HG03442 (cell line): ENCODE results near the gene EXOSC7.
A peak's percentile ranks its signal among the peaks of the same experiment; 100 is the strongest.
"Not testable (repeated sequence)": the region's sequence is repeated elsewhere in the genome, so short reads cannot be mapped to it uniquely, and the experiment has no call there.

ENCODE experiments used
- ATAC-seq: cut with Tn5 transposase; IDR thresholded peaks from one replicate; pipeline ENCODE4 v1.9.1; 2021; ENCODE audit warnings: mild to moderate bottlenecking, moderate library complexity; ENCODE audit not compliant: unreplicated experiment

Gene EXOSC7

DNA sequence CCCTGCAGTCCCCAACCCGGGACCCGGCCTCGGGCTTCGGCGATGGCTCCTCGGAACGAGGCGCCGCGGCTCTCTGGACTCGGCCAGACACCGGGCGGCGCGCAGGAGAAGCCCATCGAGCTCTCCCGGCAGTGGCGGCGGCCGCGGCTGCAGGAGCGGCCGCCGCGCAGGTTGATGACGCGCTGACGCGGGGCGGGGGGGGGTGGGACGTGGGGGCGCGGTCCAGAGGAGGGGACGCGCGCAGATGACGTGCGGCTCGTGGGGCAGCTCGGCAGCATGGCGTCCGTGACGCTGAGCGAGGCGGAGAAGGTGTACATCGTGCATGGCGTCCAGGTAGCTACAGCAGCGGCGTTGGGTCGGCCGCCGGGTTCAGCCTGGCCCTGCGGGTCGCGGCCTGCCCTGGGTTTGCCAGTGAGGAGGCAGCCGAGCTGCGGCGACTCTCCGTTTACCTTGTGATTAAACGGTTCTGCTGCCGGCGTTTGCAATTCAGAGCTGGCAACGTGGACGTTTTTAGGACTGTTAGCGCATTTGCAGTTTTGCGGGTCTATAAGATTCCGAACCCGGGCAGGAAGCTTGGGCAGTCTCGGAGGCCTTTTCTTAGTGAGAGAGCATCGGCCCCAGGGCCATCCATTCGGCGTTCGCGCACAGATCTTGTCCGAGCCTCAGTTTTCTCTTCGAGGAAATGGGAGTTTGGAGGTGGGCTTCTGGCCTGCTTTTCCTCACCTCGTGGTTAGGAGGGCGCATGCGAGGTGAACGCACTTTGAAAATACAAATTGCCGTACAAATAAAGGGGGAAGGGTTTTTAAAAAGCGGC is at the start of gene EXOSC7, which contains the start of gene ZDHHC3:
TSS of gene EXOSC7 (plus strand) at position 243 of the 814 bp plus-strand sequence. CDS start at position 277, 34 bp downstream.
TSS of gene ZDHHC3 (minus strand) at position 173 of the 814 bp plus-strand sequence. CDS start 16,738 bp downstream, outside the sequence.
- peak; percentile 78 for ATAC-seq

DNA sequence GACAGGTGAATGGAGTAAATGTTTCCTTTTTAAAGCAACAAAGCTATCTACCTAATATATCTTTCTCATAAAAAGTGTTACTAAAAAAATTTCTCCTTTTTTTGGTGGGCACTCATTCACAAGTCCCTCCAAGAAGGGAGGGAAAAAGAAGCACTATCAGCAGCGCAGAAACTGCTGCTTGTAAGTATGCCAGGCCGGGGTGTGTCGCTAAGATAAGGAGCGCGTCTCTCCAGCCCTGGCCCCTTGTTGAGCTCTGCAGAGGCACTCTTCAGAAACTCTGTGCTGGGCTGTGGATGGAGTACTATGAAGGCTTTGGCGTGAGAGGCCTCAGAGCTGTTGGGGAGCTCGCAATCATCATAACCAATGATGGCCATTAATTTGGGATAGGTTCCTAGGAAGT is 49.1 kb upstream of the EXOSC7 start:
- ATAC-seq = no peak

GRCh38 chr3:44927371-44927770 is 48.7 kb upstream of the EXOSC7 start:
- ATAC-seq = no peak

DNA sequence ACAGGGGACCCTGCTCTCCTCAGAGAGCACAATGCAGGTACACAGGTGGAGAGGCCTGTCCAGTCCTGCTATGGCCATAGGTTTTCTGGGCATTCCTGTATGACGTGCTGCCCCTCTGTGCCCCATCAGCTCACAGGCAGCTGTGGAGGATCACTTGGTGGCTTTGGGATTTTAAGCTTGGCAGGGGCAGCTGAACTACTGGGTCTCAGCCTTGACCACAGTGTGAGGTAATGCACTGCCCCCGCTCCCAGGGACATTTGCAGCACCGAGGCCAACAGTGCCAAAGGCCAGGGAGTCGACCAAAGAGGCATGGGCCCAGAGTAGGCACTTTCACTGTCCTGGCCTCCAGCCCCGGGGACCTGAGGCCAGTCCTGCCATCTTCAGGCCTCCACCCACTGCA is 46.3 kb upstream of the EXOSC7 start:
- ATAC-seq = no peak

DNA sequence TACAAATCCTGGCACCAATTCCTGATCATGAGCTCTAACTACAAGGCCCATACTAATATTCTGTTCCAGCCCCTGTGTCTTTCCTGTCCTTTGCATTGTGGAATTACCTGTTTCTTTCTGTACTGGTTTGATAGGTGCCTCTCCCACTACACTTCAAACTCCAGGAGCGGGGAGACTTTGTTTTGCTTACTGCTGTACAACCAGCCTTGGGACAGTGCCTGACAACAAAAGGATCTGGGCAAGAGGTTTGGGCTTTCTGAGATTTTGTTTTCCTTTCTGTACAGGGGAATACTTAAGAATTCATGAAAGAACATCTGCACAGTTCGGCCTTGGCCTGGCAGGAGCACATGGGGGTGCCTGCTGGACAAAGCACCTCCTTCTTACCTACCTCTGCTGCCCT is 45.1 kb upstream of the EXOSC7 start:
- no peak for ATAC-seq

DNA sequence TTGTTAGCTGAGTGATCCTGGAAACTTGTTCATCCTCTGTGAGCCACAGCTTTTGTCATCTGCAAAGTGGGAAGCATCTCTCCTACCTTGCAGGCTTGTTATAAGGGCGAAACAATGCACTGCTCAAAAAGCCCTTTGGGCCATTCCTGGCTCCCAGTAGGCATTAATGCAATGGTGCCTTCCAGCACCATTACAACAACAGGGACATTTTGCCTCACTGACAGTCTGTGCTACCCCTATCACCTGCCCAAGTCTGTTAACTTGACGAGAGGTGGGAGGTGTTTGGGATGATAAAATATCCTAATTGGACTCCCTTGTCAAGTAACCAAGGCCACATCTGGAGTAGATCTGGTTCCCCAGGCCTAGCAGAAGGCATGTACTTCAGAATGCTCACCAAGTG is 44.3 kb upstream of the EXOSC7 start:
- no peak for ATAC-seq

GRCh38 chr3:44932271-44932670 is 43.8 kb upstream of the EXOSC7 start:
- no peak for ATAC-seq

GRCh38 chr3:44932986-44933944 is 42.8 kb upstream of the EXOSC7 start:
- ATAC-seq = no peak

- no peak for ATAC-seq
Observed at GRCh38 chr3:44939581-44940036, 36.4 kb upstream of the EXOSC7 start.

DNA sequence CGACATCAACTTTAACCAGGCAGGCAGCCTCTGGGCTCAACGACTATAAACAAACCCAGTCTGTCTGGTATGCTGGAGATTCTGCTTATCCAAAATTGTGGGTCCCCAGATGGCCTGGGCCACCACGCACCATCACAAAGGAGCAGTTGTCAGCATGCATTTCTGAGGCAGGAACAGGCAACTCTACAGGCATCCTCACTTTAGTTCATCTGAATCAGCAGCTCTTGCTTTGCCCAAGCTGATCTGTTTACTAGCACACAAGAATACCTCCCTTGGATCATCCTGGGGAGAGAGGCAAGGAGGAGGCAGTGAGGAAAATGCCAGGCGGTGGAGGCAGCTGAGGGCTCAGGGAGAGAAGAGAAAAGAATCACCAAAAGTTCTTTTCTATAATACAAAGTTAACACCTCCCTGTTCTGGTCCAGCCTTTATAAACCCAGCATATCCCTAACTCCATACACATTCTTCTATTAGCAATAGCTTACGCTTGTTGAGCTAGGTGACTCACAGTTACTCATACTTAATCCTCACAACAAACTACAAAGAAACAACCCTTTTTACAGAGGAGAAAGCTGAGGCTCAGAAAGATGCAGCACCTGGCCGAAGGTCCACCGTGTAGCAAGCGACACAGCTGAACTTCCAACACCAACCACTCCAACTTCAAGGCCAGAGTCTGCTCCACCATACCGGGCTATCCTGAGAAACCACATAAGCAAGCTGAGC is 33.7 kb upstream of the EXOSC7 start:
- ATAC-seq = no peak

DNA sequence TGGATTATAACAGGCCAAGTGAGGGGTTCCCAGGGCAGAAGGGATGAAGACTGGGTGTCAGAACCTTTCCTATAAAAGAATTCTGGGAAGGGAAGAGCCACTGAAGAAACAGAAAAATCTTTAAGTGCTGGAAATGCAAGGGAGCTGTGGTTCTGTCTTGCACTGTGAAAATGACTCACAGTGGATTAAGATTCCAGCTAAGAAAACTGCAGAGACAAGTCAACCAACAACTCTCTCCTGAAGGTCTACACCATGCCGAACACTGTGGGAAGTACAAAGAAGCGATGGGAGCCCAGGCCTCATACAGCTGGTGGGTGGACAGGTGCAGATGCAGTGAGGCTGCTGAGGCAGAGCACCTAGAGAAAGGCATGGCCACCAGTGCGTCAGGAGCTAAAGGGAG is 27.8 kb upstream of the EXOSC7 start:
- no peak for ATAC-seq

DNA sequence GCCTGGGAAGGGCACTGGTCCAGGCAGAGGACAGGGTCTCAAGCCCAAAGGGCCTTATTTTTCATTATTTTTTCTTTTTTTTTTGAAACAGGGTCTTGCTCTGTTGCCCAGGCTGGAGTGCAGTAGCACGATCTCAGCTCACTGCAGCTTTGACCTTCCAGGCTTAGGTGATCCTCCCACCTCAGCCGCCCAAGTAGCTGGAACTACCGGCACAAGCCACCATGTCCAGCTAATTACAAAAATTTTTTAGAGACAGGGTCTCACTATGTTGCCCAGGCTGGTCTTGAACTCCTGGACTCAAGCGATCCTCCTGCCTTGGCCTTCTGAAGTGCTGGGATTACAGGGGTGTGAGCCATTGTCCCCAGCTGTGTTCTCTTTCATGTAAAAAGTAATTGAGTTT is 26.3 kb upstream of the EXOSC7 start:
- not testable (repeated sequence) for ATAC-seq

GRCh38 chr3:44950275-44950734 is 25.7 kb upstream of the EXOSC7 start:
- no peak for ATAC-seq

GRCh38 chr3:44952689-44953088 is 23.4 kb upstream of the EXOSC7 start:
- no peak for ATAC-seq

DNA sequence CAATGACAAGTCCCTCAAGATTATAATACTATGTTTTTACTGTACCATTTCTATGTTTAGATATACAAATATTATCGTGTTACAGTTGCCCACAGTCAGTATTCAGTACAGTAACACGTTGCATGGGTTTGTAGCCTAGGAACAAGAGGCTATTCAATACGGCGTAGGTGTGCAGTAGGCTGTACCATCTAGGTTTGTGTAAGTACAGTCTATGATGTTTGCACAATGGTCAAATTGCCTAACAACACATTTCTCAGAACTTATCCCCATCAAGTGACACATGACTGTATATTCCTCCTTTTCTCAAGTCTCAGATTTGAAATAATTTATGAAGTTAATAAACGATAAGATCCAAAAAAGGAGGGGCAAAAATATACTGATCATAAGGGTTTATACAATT is 21.7 kb upstream of the EXOSC7 start:
- no peak for ATAC-seq

GRCh38 chr3:44954962-44955361 is 21.1 kb upstream of the EXOSC7 start:
- ATAC-seq = peak; percentile 67

DNA sequence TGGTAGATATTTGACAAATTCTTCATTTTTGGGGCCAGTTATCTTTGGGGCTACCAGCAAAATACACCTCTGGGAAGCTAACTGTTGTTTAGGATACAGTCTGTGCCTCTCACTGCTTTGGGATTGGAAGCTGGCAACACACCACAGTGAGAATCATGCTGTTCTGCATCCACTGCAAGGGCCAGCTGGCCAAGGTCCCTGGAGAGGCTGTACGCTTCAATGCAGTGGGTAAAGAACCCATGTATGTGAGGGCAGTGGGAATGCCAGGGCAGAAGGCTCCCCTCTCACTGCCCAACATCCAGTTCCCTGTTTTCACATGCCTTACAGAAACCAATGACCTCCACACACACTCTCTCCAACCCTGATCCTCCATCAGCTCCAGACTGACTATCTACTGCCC is 20.1 kb upstream of the EXOSC7 start:
- no peak for ATAC-seq

- no peak for ATAC-seq
Observed at GRCh38 chr3:44957986-44958385, 18.1 kb upstream of the EXOSC7 start.

DNA sequence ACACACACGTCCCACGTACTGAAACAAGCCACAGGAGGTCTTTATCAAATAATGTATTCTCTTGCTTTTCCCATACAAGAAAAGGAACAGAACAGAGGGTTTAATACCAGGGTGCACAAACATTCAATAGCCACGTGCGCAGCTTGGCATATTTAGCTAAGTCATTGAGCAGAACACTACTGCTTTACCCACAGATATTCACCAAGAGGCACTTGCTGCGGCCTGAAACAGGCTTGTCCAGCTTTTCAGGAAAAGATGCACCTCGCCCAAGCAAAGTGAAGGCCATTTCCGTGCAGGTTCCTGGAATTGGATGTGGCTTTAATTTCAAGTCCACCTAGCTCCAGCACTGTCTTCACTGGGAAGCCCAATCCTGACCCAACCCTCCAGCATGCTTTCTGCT is 17.7 kb upstream of the EXOSC7 start:
- ATAC-seq = no peak

GRCh38 chr3:44960387-44961026 is 15.5 kb upstream of the EXOSC7 start:
- peak; percentile 43 for ATAC-seq
